DOHH2 (cell line): Measurements from ENCODE around the gene NUSAP1.
"Not testable (repeated sequence)": the region's sequence is repeated elsewhere in the genome, so short reads cannot be mapped to it uniquely, and the experiment has no call there.

Experiments
- H3F3A ChIP-seq: fragments of 200-600 bp; sonication (generic), shearing (Covaris generic); 2 replicates; pipeline ENCODE4 v1.6.0; 2016; ENCODE audit warnings: antibody characterized with exemption, mild to moderate bottlenecking; ENCODE audit not compliant: control insufficient read depth, insufficient read depth
- H3K27ac ChIP-seq: fragments of 200-600 bp; sonication (generic); 2 replicates; pipeline ENCODE4 v1.5.1; 2014; ENCODE audit warnings: low read depth, mild to moderate bottlenecking, low read length, moderate library complexity
- H3K27me3 ChIP-seq: fragments of 200-600 bp; sonication (generic); 2 replicates; pipeline ENCODE4 v1.6.1; 2014; ENCODE audit warnings: mild to moderate bottlenecking, low read length, mixed read lengths; ENCODE audit not compliant: control insufficient read depth
- H3K36me3 ChIP-seq: fragments of 200-600 bp; sonication (generic); 2 replicates; pipeline ENCODE4 v1.6.1; 2014; ENCODE audit warnings: mild to moderate bottlenecking, low read length, moderate library complexity, mixed read lengths; ENCODE audit not compliant: control insufficient read depth
- H3K4me1 ChIP-seq: fragments of 200-600 bp; sonication (generic); 2 replicates; pipeline ENCODE4 v1.6.1; 2014; ENCODE audit warnings: mild to moderate bottlenecking, low read length, mixed read lengths; ENCODE audit not compliant: control insufficient read depth
- H3K4me2 ChIP-seq: fragments of 200-600 bp; sonication (generic); 2 replicates; pipeline ENCODE4 v1.6.0; 2014; ENCODE audit warnings: mild to moderate bottlenecking, low read length, moderate library complexity
- H3K4me3 ChIP-seq: fragments of 200-600 bp; sonication (generic); 2 replicates; pipeline ENCODE4 v1.5.1; 2014; ENCODE audit warnings: mild to moderate bottlenecking, low read length, mixed read lengths
- H3K79me2 ChIP-seq: fragments of 200-600 bp; sonication (generic); 2 replicates; pipeline ENCODE4 v1.6.1; 2014; ENCODE audit warnings: mild to moderate bottlenecking, low read length, mixed read lengths; ENCODE audit not compliant: control insufficient read depth
- H3K9me2 ChIP-seq: fragments of 200-600 bp; sonication (generic); replicated peaks from 2 replicates; pipeline ENCODE4 v1.6.1; 2014; ENCODE audit warnings: mild to moderate bottlenecking, low read length, mixed read lengths; ENCODE audit not compliant: control insufficient read depth
- H3K9me3 ChIP-seq: fragments of 200-600 bp; sonication (generic); 2 replicates; pipeline ENCODE4 v1.6.1; 2014; ENCODE audit warnings: antibody characterized with exemption, low read length, mixed read lengths; ENCODE audit not compliant: control insufficient read depth, insufficient read depth
- H4K20me1 ChIP-seq: fragments of 200-600 bp; sonication (generic); 2 replicates; pipeline ENCODE4 v1.6.0; 2014; ENCODE audit warnings: low read depth, mild to moderate bottlenecking, antibody characterized with exemption, low read length, moderate library complexity; ENCODE audit not compliant: control insufficient read depth, insufficient read depth
- EZH2phosphoT487 ChIP-seq: fragments of 200-600 bp; sonication (generic); IDR thresholded peaks from 2 replicates; pipeline ENCODE4 v1.6.1; 2017; ENCODE audit warnings: borderline replicate concordance, mild to moderate bottlenecking, antibody characterized with exemption, low read length, moderate library complexity, mixed read lengths
- TF ChIP-seq, protein P1 (sequence below): fragments of 200-600 bp; sonication (generic); IDR thresholded peaks from one replicate; pipeline ENCODE4 v1.5.1; 2014; ENCODE audit warnings: antibody characterized with exemption, mild to moderate bottlenecking, low read depth, low read length; ENCODE audit not compliant: poor library complexity, severe bottlenecking

NUSAP1 gene

DNA sequence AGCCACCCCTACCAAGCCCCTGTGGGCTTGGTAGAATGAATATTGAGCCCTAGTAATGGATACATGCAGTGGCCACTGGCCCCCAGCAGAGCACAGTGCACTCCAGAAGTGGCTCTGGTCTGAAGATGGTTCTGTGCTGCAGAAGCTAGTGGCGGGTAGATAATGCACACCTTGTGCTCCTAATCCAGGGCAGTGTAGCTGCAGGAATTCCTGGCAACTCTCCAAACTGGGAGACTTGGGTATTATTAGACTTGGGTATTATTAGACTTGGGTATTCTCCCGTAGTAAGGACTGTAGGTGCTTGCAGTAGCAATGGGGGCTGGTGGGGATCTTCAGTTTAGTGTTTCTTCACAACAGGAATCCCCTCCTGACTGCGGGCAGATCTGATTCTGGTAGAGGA, 34.7 kb downstream of the NUSAP1 start:
- no peaks in the 10 kb centered on the region for H4K20me1 ChIP-seq
- no peak overlapping the region for H3K4me2 ChIP-seq
- no peak overlapping the region for H3K4me3 ChIP-seq
- no peaks in the 10 kb centered on the region for H3K9me3 ChIP-seq
- TF ChIP-seq, protein P1, sequence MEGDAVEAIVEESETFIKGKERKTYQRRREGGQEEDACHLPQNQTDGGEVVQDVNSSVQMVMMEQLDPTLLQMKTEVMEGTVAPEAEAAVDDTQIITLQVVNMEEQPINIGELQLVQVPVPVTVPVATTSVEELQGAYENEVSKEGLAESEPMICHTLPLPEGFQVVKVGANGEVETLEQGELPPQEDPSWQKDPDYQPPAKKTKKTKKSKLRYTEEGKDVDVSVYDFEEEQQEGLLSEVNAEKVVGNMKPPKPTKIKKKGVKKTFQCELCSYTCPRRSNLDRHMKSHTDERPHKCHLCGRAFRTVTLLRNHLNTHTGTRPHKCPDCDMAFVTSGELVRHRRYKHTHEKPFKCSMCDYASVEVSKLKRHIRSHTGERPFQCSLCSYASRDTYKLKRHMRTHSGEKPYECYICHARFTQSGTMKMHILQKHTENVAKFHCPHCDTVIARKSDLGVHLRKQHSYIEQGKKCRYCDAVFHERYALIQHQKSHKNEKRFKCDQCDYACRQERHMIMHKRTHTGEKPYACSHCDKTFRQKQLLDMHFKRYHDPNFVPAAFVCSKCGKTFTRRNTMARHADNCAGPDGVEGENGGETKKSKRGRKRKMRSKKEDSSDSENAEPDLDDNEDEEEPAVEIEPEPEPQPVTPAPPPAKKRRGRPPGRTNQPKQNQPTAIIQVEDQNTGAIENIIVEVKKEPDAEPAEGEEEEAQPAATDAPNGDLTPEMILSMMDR, result no peak
- TF ChIP-seq EZH2phosphoT487, result no peak
- H3K79me2 ChIP-seq, result peaks cover 15% of the 10 kb centered on the region
- H3K4me1 ChIP-seq, result no peaks in the 10 kb centered on the region
- H3K36me3 ChIP-seq, result peaks cover 90% of the 10 kb centered on the region
- H3K27ac ChIP-seq, result no peak overlapping the region
- H3F3A ChIP-seq, result no peaks in the 10 kb centered on the region
- H3K27me3 ChIP-seq, result no peaks in the 10 kb centered on the region
- no peaks in the 10 kb centered on the region for H3K9me2 ChIP-seq

DNA sequence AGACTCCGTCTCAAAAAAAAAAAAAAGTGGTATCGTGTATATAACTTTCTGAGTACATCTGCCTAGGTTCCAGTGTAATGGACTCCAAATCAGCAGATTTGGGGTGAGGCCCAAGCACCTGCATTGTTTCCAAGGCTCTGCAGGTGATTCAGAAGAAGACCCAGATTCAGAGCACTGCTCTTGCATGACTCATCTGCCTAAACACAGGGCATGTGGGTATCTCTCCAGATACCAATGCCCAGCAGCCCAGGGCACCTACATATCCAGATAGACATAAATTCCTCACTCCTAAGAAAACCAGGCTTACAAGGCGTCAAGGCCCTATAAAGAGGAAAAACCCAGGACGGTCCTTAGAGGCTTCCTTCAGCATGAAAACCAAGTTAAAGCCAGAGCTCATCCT, 45.3 kb downstream of the NUSAP1 start:
- peaks cover 2% of the 10 kb centered on the region; the same call in 1 of the 2 replicates for H3F3A ChIP-seq
- TF ChIP-seq, protein P1, result no peak
- TF ChIP-seq EZH2phosphoT487, result no peak
- no peak overlapping the region for H3K4me2 ChIP-seq
- no peaks in the 10 kb centered on the region for H3K4me1 ChIP-seq
- no peak overlapping the region for H3K4me3 ChIP-seq
- H3K27ac ChIP-seq, result no peak overlapping the region
- no peaks in the 10 kb centered on the region for H3K79me2 ChIP-seq
- H4K20me1 ChIP-seq, result no peaks in the 10 kb centered on the region
- H3K9me3 ChIP-seq, result no peaks in the 10 kb centered on the region
- no peaks in the 10 kb centered on the region for H3K9me2 ChIP-seq
- H3K27me3 ChIP-seq, result no peaks in the 10 kb centered on the region
- H3K36me3 ChIP-seq, result peaks cover 68% of the 10 kb centered on the region

DNA sequence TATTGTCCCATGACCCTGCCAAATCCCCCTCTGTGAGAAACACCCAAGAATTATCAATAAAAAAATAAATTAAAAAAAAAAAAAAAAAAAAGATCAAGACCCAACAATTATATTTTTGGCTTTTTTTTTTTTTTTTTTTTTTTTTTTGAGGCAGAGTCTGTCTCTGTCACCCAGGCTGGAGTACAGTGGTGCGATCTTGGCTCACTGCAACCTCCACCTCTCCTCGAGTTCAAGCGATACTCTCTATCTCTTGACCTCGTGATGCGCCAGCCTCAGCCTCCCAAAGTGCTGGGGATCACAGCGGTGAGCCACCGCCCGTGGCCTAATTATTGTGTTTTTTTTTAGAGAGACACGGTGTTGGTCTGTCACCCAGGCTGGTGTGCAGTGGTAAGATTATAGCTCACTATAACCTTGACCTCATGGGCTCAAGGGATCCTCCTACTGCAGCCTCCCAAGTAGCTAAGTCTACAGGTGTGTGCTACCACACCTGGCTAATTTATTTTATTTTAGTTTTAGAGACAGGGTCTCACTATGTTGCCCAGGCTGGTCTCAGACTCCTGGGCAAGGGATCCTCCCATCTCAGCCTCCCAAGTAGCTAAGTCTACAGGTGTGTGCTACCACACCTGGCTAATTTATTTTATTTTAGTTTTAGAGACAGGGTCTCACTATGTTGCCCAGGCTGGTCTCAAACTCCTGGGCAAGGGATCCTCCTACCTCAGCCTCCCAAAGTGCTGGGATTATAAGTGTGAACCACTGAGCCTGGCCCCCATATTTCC, 51.5 kb downstream of the NUSAP1 start:
- not testable (repeated sequence) for H3K79me2 ChIP-seq, H3K4me2 ChIP-seq, H3K9me2 ChIP-seq, H3K27ac ChIP-seq, H3K4me3 ChIP-seq, H3K27me3 ChIP-seq, H3K4me1 ChIP-seq, H3K9me3 ChIP-seq, H4K20me1 ChIP-seq
- H3K36me3 ChIP-seq, result peaks cover 50% of the 10 kb centered on the region
- peaks cover 16% of the 10 kb centered on the region for H3F3A ChIP-seq

DNA sequence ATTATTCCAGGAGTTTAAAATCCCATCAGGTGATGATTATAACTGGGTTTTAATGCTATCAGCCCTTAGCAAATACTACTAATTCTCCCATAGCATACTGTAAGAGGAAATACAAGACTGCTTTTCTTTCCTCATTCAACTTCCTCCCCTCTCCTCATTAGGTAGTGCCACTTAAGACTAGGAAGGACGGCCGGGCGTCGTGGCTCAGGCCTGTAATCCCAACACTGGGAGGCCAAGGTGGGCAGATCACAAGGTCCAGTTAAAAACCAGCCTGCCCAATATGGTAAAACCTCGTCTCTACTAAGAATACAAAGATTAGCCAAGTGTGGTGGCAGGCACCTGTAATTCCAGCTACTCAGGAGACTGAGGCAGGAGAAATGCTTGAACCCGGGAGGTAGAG, 55.0 kb downstream of the NUSAP1 start:
- Histone ChIP-seq H3K36me3 (peaks cover 34% of the 10 kb centered on the region), H3K4me3 (no peak overlapping the region), H3K4me2 (no peak overlapping the region), H3F3A (peaks cover 28% of the 10 kb centered on the region), H3K79me2 (no peaks in the 10 kb centered on the region), H3K27ac (no peak overlapping the region), H3K4me1 (no peaks in the 10 kb centered on the region), H3K9me2 (no peaks in the 10 kb centered on the region), H3K27me3 (no peaks in the 10 kb centered on the region), H4K20me1 (no peaks in the 10 kb centered on the region), H3K9me3 (no peaks in the 10 kb centered on the region)
- TF ChIP-seq, protein P1, result no peak
- no peak for TF ChIP-seq EZH2phosphoT487
